CD14-positive monocyte (primary cell): Measurements from ENCODE around the gene ABHD16B. TPM values are rescaled to one million over a fixed set of nuclear protein-coding genes. Genes with fewer than 3 reads are reported as not detected.

Experiments
- DNase-seq, 3 donors: peaks; one replicate each; pipeline ENCODE4 v3.0.0-alpha.2; 2011 to 2022
- H2AFZ ChIP-seq: 2 replicates; pipeline ENCODE4 v1.6.0; 2012; ENCODE audit warnings: mild to moderate bottlenecking, low read depth, low read length, inconsistent platforms; ENCODE audit not compliant: insufficient read depth, poor library complexity, severe bottlenecking
- H3K27ac ChIP-seq, 2 donors: 1 replicate in 1 of 2; 2 replicates in 1 of 2; pipeline ENCODE4 v1.5.1; 2012 to 2013; ENCODE audit warnings: low read length in 2 of 2, control low read depth in 1 of 2, inconsistent platforms in 1 of 2, low read depth in 1 of 2, mild to moderate bottlenecking in 1 of 2
- H3K27me3 ChIP-seq, 2 donors: one replicate each; pipeline versions ENCODE4 v1.6.0 to v1.6.1; 2011 to 2013; ENCODE audit warnings: low read length in 2 of 2; ENCODE audit not compliant: control insufficient read depth in 2 of 2, insufficient read depth in 2 of 2
- H3K36me3 ChIP-seq, 2 donors: replicated peaks in 1 of 2; 1 replicate in 1 of 2; 2 replicates in 1 of 2; pipeline versions ENCODE4 v1.5.1 to v1.6.1; 2012 to 2013; ENCODE audit warnings: low read length in 2 of 2, control low read depth in 1 of 2, inconsistent platforms in 1 of 2, mild to moderate bottlenecking in 1 of 2; ENCODE audit not compliant: insufficient read depth in 2 of 2, control insufficient read depth in 1 of 2
- H3K4me1 ChIP-seq, 2 donors: 1 replicate in 1 of 2; 2 replicates in 1 of 2; pipeline versions ENCODE4 v1.5.1 to v1.6.1; 2012 to 2013; ENCODE audit warnings: low read length in 2 of 2, control low read depth in 1 of 2, inconsistent platforms in 1 of 2, mild to moderate bottlenecking in 1 of 2, moderate library complexity in 1 of 2; ENCODE audit not compliant: insufficient read depth in 2 of 2, control insufficient read depth in 1 of 2
- H3K4me2 ChIP-seq: replicated peaks from 2 replicates; pipeline ENCODE3; 2012; ENCODE audit warnings: low read length, moderate library complexity, mild to moderate bottlenecking; ENCODE audit not compliant: poor library complexity, severe bottlenecking; ENCODE audit errors: extremely low read depth
- H3K4me3 ChIP-seq, 3 experiments: fragments of 200-600 bp in 1 of 3; sonication (generic) in 1 of 3; replicated peaks in 1 of 3; 1 replicate in 2 of 3; 2 replicates in 1 of 3; pipeline ENCODE4 v1.5.1; 2011 to 2013; ENCODE audit warnings: low read length in 3 of 3, mild to moderate bottlenecking in 3 of 3, control low read depth in 2 of 3, low read depth in 2 of 3, inconsistent platforms in 1 of 3, moderate library complexity in 1 of 3
- H3K79me2 ChIP-seq: 2 replicates; pipeline ENCODE4 v1.6.0; 2012; ENCODE audit warnings: mild to moderate bottlenecking, control low read depth, inconsistent platforms, low read length, moderate library complexity; ENCODE audit not compliant: insufficient read depth
- H3K9ac ChIP-seq: 2 replicates; pipeline ENCODE4 v1.6.0; 2017; ENCODE audit warnings: low read length, mild to moderate bottlenecking; ENCODE audit not compliant: insufficient read depth, poor library complexity, severe bottlenecking
- H3K9me3 ChIP-seq, 2 donors: replicated peaks in 1 of 2; 1 replicate in 1 of 2; 2 replicates in 1 of 2; pipeline versions ENCODE4 v1.5.1 to v1.6.1; 2012 to 2013; ENCODE audit warnings: low read length in 2 of 2, control low read depth in 1 of 2; ENCODE audit not compliant: control insufficient read depth in 1 of 2, insufficient read depth in 1 of 2
- H4K20me1 ChIP-seq: 2 replicates; pipeline ENCODE4 v1.6.0; 2012; ENCODE audit warnings: mild to moderate bottlenecking, low read length, control low read depth, moderate library complexity; ENCODE audit not compliant: insufficient read depth
- H3K27ac Mint-ChIP-seq, 7 donors: one replicate each; pipeline ENCODE4 v1.8.0; 2020; ENCODE audit warnings: mild to moderate bottlenecking in 7 of 7, mixed read lengths in 7 of 7, moderate library complexity in 6 of 7, inconsistent platforms in 2 of 7
- H3K27me3 Mint-ChIP-seq, 3 donors: one replicate each; pipeline ENCODE4 v1.8.0; 2021 to 2022; ENCODE audit warnings: low read depth in 3 of 3, mild to moderate bottlenecking in 3 of 3, mixed read lengths in 3 of 3, moderate library complexity in 3 of 3, inconsistent platforms in 1 of 3
- H3K36me3 Mint-ChIP-seq, 2 donors: one replicate each; pipeline ENCODE4 v1.8.0; 2020; ENCODE audit warnings: mixed read lengths in 2 of 2, inconsistent platforms in 1 of 2, mild to moderate bottlenecking in 1 of 2
- H3K4me1 Mint-ChIP-seq: one replicate; pipeline ENCODE4 v1.8.0; 2020; ENCODE audit warnings: mild to moderate bottlenecking, mixed read lengths
- H3K4me3 Mint-ChIP-seq, 2 donors: one replicate each; pipeline ENCODE4 v1.8.0; 2020; ENCODE audit warnings: mild to moderate bottlenecking in 2 of 2, mixed read lengths in 2 of 2, moderate library complexity in 1 of 2
- H3K9me3 Mint-ChIP-seq, 7 donors: one replicate each; pipeline ENCODE4 v1.8.0; 2020 to 2022; ENCODE audit warnings: mixed read lengths in 7 of 7, mild to moderate bottlenecking in 6 of 7, moderate library complexity in 6 of 7, inconsistent platforms in 2 of 7
- WGBS: methylation state at CpG from one replicate; pipeline ENCODE4 v1.1.5; 2013; ENCODE audit warnings: missing lambda C conversion rate; ENCODE audit not compliant: insufficient coverage; 5-methylcytosine and 5-hydroxymethylcytosine counted together
- intact Hi-C, 2 donors: fragments of 100-400 bp; cut with micrococcal nuclease; formaldehyde crosslinking; loops; one replicate each; pipeline versions ENCODE4 v1.15.0 to v1.15.1; 2023
- polyA plus RNA-seq, 3 donors: library from polyadenylated mRNA; depleted of rRNA in 1 of 3; unstranded in 2 of 3; stranded (reverse) in 1 of 3; fragments of 300-500 nt in 2 of 3; fragments of >200 nt in 1 of 3; fragmentation: Illumina TruSeq in 2 of 3; gene quantifications; 1 replicate in 2 of 3; 2 replicates in 1 of 3; pipeline ENCODE4 v1.2.3, GENCODE V29; 2012 to 2021
- TF ChIP-seq, protein P1 (sequence below): fragments of 200-600 bp; IDR thresholded peaks from one replicate; pipeline ENCODE4 v1.8.0; 2022; ENCODE audit warnings: antibody characterized with exemption, mild to moderate bottlenecking

Gene ABHD16B
- polyA plus RNA-seq, 3 donors: not detected

DNA sequence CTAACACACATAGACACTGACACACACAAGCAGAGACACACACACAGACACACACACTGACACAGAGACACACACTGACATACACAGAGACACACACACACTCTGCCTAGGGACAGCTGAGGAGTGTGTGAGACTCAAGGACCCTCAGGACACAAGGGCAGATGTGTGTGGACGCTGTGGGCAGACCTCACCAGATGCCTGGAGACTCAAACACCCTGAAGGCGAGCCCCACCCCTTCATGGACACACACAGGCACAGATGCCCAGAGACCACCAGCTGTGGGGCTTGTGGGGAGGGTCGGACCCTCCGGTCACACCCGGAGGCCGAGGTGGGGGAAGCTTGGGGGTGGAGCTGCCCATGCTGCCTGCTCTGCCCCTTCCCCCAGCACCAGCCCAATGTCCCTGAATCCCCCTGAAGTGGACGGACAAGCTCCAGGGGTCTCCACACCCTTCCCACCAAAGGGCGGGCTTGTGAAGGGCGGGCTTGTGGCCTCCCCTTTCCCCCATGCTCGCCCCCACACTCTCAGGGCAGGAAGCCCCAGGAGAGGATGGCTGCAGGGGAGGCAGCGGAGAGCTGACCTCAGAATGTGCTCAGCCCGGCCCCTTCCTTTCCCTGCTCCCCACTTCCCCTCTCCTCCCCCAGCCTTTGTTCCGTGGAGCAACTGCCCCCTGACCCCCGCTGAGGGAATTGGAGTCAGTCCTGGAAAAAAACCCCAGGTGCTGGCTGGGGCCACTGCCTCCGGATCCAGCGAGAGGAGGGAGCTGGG, 13.9 kb upstream of the ABHD16B start:
- Histone ChIP-seq H3K27ac (no peak overlapping the region), H3K4me2 (peak overlapping the region; percentile 50), H2AFZ (peak overlapping the region; percentile 19), H3K36me3 (no peaks in the 10 kb centered on the region), H3K9ac (no peak overlapping the region), H3K79me2 (no peaks in the 10 kb centered on the region), H3K4me3 (peak overlapping the region in 1 of 3 experiments; percentile 33), H3K27me3 (peaks cover 19 to 60% of the 10 kb centered on the region in 2 donors), H4K20me1 (no peaks in the 10 kb centered on the region), H3K4me1 (peaks cover 44 to 47% of the 10 kb centered on the region in 2 donors), H3K9me3 (no peaks in the 10 kb centered on the region)
- intact Hi-C loops: loop anchor here in 1 of 2 donors (2.0 kb wide), 1 partner anchor 13 kb away; the partner anchor contains the start of gene ABHD16B
- Mint-ChIP-seq H3K27me3 (peaks cover 23 to 58% (median 40%) of the 10 kb centered on the region in 3 donors), H3K4me3 (peak overlapping the region in 1 of 2 donors; percentile 55), H3K9me3 (peaks cover 0 to 14% (median 2%) of the 10 kb centered on the region in 7 donors), H3K4me1 (peaks cover 27% of the 10 kb centered on the region), H3K27ac (no peak overlapping the region), H3K36me3 (peaks cover 0 to 2% of the 10 kb centered on the region in 2 donors)
- no peak for DNase-seq
- WGBS: 0% methylated on average over 3 of the region's 16 CpGs
- TF ChIP-seq, protein P1, sequence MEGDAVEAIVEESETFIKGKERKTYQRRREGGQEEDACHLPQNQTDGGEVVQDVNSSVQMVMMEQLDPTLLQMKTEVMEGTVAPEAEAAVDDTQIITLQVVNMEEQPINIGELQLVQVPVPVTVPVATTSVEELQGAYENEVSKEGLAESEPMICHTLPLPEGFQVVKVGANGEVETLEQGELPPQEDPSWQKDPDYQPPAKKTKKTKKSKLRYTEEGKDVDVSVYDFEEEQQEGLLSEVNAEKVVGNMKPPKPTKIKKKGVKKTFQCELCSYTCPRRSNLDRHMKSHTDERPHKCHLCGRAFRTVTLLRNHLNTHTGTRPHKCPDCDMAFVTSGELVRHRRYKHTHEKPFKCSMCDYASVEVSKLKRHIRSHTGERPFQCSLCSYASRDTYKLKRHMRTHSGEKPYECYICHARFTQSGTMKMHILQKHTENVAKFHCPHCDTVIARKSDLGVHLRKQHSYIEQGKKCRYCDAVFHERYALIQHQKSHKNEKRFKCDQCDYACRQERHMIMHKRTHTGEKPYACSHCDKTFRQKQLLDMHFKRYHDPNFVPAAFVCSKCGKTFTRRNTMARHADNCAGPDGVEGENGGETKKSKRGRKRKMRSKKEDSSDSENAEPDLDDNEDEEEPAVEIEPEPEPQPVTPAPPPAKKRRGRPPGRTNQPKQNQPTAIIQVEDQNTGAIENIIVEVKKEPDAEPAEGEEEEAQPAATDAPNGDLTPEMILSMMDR: no peak

GRCh38 chr20:63848003-63848911, 13.0 kb upstream of the ABHD16B start:
- no peaks in the 10 kb centered on the region for H3K9me3 ChIP-seq
- no peak overlapping the region for H3K27ac Mint-ChIP-seq
- 42% methylated on average over 18 of the region's 28 CpGs for WGBS
- H3K79me2 ChIP-seq: no peaks in the 10 kb centered on the region
- peaks cover 45 to 48% of the 10 kb centered on the region in 2 donors for H3K4me1 ChIP-seq
- H3K4me3 Mint-ChIP-seq: peak overlapping the region in 1 of 2 donors; percentile 16
- H3K9ac ChIP-seq: no peak overlapping the region
- peak overlapping the region in 1 of 3 experiments; percentile 33 for H3K4me3 ChIP-seq
- peak overlapping the region; percentile 50 for H3K4me2 ChIP-seq
- no peak overlapping the region for H3K27ac ChIP-seq
- H3K27me3 Mint-ChIP-seq: peaks cover 25 to 50% (median 36%) of the 10 kb centered on the region in 3 donors
- intact Hi-C loops: no loop called here
- TF ChIP-seq, protein P1: no peak
- H3K36me3 Mint-ChIP-seq: peaks cover 0 to 1% of the 10 kb centered on the region in 2 donors
- no peak for DNase-seq
- peak overlapping the region; percentile 19 for H2AFZ ChIP-seq
- H3K36me3 ChIP-seq: no peaks in the 10 kb centered on the region
- peaks cover 19 to 52% of the 10 kb centered on the region in 2 donors for H3K27me3 ChIP-seq
- peaks cover 0 to 14% (median 2%) of the 10 kb centered on the region in 7 donors for H3K9me3 Mint-ChIP-seq
- H4K20me1 ChIP-seq: no peaks in the 10 kb centered on the region
- H3K4me1 Mint-ChIP-seq: peaks cover 28% of the 10 kb centered on the region
